ENCODE data around the gene CLEC18A.
"Not testable (repeated sequence)": the region's sequence is repeated elsewhere in the genome, so short reads cannot be mapped to it uniquely, and the experiment has no call there.

CLEC18A gene

DNA sequence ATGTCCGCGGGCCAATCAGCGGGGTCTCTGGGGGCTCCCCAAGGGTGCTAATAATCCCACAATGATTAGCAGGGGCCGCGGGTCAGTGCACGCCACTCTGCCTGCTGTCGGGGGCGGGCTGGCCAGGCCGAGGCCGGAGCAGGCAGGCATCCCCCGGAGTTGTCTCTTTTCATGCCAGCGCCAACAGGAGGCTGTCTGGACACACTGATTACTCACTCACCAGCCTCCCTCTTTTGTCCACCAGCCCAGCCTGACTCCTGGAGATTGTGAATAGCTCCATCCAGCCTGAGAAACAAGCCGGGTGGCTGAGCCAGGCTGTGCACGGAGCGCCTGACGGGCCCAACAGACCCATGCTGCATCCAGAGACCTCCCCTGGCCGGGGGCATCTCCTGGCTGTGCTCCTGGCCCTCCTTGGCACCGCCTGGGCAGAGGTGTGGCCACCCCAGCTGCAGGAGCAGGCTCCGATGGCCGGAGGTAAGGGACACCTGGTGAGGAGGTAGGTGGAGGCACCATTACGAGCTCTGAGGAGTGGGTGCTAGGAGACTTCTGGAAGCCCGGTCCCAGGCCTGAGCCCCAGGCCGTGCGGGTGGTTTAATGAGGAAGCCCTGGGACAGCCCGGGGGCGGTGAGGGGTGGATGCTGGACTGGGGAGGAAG, at the start of gene CLEC18A:
TSS of gene CLEC18A (plus strand) at position 318 of the 655 bp plus-strand sequence. CDS start at position 351, 33 bp downstream.
- in situ Hi-C loops (cut with MboI; ENCODE audit: low sequenced_read_pairs), result not testable (repeated sequence)

DNA sequence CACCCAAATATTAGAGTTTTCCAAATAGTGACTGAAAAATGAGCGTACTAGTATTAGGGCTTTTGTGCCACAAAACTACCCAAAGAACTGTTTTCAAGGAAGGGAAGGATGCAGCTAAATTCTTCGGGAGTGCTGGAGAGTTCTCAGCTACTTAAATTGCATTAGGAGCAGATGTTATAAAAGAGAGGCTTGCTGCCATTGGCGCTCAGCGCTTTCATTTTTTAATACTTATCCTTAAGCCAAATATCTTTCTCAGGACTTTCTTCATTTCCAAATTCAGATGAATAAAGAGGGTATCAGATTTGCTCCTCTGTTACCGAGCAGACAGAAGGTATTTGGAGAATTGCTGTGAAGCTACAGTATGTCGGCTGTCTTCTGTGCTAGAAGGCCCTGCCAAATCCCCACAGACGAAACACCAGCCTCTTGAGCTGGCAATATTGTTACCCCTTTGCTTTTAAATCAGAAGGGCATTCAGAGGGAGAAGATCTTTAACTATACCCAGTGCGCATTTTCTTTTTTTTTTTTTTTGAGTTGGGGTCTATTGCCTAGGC, 47.2 kb upstream of the CLEC18A start:
- in situ Hi-C loops (cut with MboI; ENCODE audit: low sequenced_read_pairs), result no loop called here

GRCh38 chr16:69904495-69905170, 46.5 kb upstream of the CLEC18A start:
- in situ Hi-C loops (cut with MboI; ENCODE audit: low sequenced_read_pairs), result no loop called here

GRCh38 chr16:69905171-69905555, 46.0 kb upstream of the CLEC18A start:
- in situ Hi-C loops (cut with MboI; ENCODE audit: low sequenced_read_pairs), result no loop called here

GRCh38 chr16:69906838-69907401, 44.2 kb upstream of the CLEC18A start:
- in situ Hi-C loops (cut with MboI; ENCODE audit: low sequenced_read_pairs), result no loop called here

DNA sequence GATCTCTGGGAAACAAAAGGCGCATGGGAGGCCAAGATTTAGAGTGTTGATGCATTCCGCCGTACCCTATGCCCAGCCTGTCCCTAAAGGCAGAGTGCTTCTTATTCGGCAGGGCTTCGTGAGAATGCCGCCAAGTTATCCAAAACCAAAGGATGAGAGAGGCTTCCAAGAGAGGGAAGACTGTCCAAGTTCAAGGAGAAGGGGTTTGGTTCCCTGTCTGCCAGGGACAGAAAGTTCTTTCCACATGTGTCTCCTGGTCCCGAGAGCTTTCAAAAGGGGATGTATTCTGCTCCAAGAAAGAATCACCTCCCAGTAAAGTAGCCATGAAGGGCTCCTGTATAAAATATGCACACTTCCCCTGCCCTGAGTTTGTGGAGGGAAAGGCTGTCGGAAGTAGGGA, 42.1 kb upstream of the CLEC18A start:
- in situ Hi-C loops (cut with MboI; ENCODE audit: low sequenced_read_pairs), result no loop called here

DNA sequence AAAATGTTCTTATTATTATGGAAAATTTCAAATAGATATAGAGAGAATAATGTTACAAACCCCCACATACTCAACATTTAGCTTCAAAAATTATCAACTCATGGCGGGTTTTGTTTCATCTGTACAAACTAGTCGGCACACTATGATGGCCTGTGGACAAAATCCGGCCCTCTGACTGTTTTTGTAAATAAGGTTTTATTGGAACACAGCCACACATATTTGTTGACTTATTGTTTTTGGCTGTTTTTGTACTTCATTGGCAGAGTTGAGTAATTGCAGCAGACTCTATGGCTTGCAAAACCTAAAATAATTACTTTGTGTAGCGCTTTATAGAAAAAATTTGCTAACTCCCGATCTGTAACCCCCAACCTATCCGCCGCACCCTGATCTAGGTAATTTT, 41.4 kb upstream of the CLEC18A start:
- in situ Hi-C loops (cut with MboI; ENCODE audit: low sequenced_read_pairs), result no loop called here

- in situ Hi-C loops (cut with MboI; ENCODE audit: low sequenced_read_pairs), result no loop called here
Measured at GRCh38 chr16:69910964-69911363, 40.2 kb upstream of the CLEC18A start.

GRCh38 chr16:69916462-69916861, 34.7 kb upstream of the CLEC18A start:
- in situ Hi-C loops (cut with MboI; ENCODE audit: low sequenced_read_pairs), result no loop called here

DNA sequence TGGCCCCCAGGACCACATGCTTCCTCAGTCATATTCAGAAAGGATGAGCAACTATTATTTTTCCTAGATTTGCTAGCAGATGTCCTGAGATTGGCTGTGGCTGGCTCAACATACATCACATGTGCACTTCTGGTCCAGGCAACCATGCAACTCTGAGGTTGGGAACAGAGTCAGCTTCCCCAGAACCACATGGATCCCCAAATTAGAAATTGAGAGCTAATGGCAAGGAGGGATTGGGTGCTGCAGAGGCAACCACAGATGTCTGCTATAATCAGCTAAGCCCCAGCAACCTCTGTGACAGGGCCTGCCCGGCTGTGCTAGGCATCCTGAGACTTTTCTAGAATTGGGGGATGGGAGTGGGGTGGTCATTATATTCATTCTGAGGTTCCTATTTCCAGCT, 33.8 kb upstream of the CLEC18A start:
- in situ Hi-C loops (cut with MboI; ENCODE audit: low sequenced_read_pairs), result no loop called here

- in situ Hi-C loops (cut with MboI; ENCODE audit: low sequenced_read_pairs), result no loop called here
Measured at GRCh38 chr16:69917739-69918138, 33.4 kb upstream of the CLEC18A start.

GRCh38 chr16:69918241-69918640, 32.9 kb upstream of the CLEC18A start:
- in situ Hi-C loops (cut with MboI; ENCODE audit: low sequenced_read_pairs), result no loop called here

GRCh38 chr16:69921127-69921526, 30.0 kb upstream of the CLEC18A start:
- in situ Hi-C loops (cut with MboI; ENCODE audit: low sequenced_read_pairs), result no loop called here

DNA sequence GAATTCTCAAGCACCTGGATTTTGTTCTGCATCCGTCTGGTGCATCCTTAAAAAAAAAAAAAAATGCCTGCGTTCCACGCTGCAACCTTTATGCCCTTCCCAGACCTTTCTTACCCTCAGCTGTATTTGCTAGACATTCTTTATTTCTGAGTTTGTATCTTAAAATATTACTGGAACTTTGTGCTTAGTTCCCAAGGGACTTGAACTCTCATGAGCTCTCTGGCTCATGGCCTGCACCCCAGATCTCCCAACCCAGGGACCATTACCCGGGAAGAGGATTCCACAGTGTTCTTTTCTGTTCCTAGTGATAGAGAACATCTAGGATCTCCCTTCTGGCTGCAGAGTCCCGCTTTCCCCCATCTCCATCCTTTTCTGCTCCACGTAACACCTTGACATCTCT, 28.9 kb upstream of the CLEC18A start:
- in situ Hi-C loops (cut with MboI; ENCODE audit: low sequenced_read_pairs), result no loop called here

DNA sequence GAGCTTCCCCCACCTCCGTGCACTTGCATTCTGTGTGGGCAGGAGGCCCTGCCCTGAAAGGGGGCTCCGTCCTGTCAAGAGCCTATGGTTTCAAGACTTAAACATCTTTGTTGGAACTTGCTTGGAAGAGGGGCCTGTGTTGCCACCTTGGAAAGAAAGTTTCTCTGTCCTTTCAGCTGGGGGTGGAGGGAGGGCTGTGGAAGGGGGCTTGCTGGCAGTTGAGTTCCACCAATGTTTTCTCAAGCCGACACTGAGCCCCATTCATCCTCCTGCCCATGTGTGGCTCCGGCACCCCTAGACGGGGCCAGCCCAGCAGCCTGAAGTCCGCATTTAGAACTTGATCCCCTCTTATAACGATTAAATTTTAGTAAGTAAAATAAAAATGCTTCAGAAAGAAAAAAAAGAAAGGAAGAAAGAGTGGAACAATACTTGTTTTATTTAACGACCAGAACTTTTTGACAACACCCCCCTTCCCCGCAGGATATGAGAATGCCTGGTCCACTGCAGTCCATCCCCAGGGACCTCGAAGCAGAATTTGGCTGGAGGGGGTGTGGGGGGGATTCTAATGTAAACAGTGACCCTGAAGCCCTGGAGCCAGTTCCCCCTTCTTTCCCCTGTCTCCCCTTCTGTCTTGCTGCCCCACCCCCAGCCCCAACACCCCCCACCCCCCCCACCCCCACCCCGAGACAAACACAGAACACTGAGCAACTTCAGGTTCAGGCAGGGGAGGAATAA, 26.9 kb upstream of the CLEC18A start:
- in situ Hi-C loops (cut with MboI; ENCODE audit: low sequenced_read_pairs), result no loop called here

- in situ Hi-C loops (cut with MboI; ENCODE audit: low sequenced_read_pairs), result no loop called here
Measured at GRCh38 chr16:69924777-69925191, 26.4 kb upstream of the CLEC18A start.

- in situ Hi-C loops (cut with MboI; ENCODE audit: low sequenced_read_pairs), result no loop called here
Measured at GRCh38 chr16:69925311-69925710, 25.8 kb upstream of the CLEC18A start.

DNA sequence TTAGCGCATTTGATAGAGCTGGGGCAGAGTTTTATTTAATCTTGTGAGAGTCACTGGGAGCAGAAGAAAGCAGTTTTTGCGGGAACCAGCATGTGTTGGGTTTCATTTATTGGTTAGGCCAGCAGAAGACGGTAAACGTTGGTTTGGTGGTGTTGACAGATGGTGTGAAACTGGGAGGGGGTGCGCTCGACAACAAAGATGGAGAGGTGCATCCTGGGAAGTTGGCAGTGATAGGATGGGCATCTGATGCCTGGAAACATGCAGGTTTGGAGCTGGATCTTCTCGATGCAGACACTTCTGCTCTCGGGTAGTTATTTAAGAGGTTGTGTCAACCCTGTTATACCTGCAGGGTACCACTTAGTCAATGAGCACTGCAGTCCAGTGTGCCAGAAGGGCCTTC, 24.9 kb upstream of the CLEC18A start:
- in situ Hi-C loops (cut with MboI; ENCODE audit: low sequenced_read_pairs), result no loop called here

- in situ Hi-C loops (cut with MboI; ENCODE audit: low sequenced_read_pairs), result no loop called here
Measured at GRCh38 chr16:69927056-69927757, 23.9 kb upstream of the CLEC18A start.

DNA sequence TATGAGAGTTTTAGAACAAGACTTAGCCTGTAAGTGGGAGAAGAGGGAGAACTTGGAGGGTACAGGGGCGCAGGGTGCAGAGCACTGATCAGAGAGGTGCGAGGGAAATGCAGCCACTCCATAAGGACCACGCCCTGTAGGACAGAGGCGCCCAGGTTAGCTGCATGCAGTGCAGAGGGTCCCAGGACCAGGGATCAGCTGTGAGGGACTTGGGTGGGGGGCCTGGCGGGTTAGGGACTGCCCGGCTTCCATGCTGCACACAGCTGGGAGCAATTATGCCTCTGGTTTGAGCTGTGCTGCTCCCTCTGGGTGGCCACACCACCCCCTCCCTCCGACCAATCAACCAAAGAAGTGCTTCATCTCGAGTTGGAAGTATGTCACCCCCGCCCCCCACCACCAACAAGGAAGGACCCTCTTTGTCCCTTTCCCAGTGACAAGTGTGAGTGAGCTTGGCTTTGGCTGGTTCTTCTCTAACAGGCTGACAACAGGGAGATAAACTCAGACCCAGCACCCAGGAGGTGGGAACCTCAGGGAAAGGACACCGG, 22.2 kb upstream of the CLEC18A start:
- in situ Hi-C loops (cut with MboI; ENCODE audit: low sequenced_read_pairs), result no loop called here
